DND-41 (cell line): Measurements from ENCODE around the gene ALOX12B.

Experiments
- CTCF ChIP-seq: IDR thresholded peaks from 2 replicates; pipeline ENCODE4 v1.5.1; 2012; ENCODE audit warnings: borderline replicate concordance, low read length, moderate library complexity, mild to moderate bottlenecking; ENCODE audit not compliant: poor library complexity, severe bottlenecking; ENCODE audit errors: extremely low read depth
- EZH2 ChIP-seq: IDR thresholded peaks from 3 replicates; pipeline ENCODE4 v1.6.1; 2012; ENCODE audit warnings: borderline replicate concordance, low read depth, mild to moderate bottlenecking, moderate library complexity, low read length, inconsistent platforms; ENCODE audit not compliant: severe bottlenecking

- TF ChIP-seq CTCF (no peak), EZH2 (no peak)
Measured at GRCh38 chr17:8074554-8074953, 13.0 kb downstream of the ALOX12B start.
